COLO829 (cell line): ENCODE measurements around the gene NEURL3.
"Not testable (repeated sequence)": the region's sequence is repeated elsewhere in the genome, so short reads cannot be mapped to it uniquely, and the experiment has no call there.

Experiments used
- DNase-seq: peaks from one replicate; pipeline ENCODE4 v3.0.0; 2012; ENCODE audit warnings: low spot score

NEURL3 gene, protein sequence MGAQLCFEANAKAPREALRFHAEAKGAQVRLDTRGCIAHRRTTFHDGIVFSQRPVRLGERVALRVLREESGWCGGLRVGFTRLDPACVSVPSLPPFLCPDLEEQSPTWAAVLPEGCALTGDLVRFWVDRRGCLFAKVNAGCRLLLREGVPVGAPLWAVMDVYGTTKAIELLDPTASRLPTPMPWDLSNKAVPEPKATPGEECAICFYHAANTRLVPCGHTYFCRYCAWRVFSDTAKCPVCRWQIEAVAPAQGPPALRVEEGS

DNA sequence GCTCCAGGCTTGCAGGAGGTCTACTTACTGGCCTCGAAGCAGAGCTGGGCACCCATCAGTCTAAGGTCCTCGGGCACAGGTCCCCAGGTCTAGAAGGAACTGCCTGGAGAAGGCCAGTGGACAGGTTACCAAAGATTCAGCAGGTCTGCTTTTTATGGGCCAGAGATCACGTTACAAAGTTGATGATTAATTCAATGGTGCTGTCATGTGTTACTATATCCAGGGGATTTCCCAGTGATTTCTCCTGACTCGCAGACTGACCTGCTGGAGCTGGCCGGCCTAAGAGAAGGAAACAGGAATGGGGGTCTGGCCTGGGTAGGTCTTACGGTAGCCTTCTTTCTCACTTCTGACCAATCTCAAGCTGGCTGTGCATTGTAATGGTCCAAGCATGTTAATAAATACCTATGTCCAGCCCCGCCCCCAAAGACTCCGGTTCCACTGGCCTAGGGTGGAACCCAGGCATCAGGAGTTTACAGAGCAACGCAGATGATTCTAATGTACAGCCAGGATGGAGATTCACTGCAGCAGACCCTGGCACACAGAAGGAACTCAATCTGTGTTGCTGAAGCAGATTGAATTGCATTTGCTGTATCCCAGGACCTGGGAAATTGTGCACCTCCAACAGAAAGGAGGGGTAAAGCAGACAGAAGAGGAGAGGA, at the start of gene NEURL3:
Gene NEURL3, minus strand, starts transcription at position 127 of the 659 bp plus-strand sequence. Its CDS starts 71 bp downstream, at position 56.
- peak; percentile 57 for DNase-seq

DNA sequence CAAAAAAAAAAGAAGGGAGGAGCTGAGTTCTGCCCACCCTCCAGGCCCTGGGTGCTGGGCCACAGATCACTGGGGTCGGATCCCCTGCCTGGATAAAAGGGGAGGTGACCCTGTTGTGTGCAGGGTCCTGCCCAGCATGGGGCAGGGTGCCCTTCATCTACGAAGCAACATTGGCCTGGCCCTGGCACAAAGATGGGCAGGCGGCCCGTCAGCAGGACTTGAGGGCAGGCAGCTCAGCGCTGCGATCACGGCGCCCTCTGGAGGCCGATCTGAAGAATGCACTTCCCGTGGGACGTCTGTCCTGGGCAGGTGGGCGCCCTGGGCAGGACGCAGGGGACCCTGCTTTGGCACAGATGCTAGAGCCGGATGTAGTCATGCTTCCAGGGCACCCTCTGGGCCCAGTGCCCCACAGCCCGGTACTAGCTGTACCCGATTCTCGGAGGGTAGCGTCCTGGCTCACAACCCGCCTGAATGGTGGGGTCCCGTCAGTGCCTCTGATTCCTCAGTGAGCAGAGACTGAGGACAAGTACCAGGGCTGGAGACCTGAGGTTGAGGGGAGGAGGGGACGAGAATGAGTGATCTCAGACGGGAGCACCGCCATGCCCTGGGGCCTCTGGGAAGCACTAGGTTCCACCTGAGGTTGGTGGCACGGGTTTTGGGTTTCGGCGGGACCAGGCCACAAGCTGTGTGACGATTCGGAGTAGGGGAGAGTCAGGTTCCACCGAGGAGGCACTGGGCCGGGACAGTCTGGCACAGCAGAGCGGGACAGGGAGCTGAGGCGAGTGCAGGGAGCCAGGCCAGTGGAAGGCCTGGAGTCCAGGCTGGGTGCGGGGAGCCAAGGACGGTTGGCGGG, 49.4 kb upstream of the NEURL3 start:
- DNase-seq, result no peak

DNA sequence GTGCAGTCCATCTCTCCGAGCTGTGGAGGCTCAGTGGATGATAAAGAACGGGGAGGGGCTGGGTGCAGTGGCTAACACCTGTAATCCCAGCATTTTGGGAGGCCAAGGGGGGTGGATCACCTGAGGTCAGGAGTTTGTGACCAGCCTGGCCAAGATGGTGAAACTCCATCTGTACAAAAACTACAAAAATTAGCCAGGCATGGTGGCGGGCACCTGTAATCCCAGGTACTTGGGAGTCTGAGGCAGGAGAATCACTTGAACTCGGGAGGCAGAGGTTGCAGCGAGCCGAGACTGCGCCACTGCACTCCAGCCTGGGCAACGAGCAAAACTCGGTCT, 48.8 kb upstream of the NEURL3 start:
- DNase-seq, result not testable (repeated sequence)

DNA sequence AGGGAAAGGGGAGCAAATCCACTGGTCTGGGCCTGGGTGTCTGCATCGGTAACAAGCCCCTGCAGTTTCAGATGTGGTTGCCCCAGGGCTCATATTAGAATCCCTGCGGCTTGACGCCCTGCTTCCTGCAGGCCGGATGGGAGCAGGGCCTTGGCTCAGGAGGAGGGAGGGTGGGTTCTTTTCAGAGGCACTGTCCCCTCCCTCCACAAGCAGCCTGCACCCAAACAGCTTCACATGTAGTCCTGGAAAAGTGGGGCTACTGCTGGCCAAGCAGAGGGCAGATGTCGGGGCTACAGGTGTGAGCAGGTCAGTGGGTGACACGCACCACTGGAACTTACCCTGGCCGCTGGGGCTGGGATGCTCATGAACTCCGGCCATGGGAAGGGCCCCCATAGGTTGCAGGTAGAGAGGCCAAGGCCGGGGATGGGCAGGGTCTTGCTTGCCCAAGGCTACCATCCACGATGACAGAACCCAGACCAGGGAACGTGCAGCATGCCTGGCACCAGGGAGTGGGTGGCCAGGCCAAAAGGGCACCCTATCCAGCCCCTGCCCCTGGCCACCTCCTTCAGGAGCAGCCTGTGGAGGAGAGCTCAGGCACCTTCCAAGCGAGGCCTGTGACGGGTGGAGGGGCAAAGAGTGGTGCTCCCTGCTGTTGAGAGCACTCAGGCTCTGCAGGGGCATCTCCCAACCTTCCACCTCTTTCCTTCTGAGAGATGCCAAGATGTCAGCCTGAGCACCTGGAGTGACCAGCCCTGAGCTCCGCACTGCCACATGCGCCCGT, 48.2 kb upstream of the NEURL3 start:
- no peak for DNase-seq

DNA sequence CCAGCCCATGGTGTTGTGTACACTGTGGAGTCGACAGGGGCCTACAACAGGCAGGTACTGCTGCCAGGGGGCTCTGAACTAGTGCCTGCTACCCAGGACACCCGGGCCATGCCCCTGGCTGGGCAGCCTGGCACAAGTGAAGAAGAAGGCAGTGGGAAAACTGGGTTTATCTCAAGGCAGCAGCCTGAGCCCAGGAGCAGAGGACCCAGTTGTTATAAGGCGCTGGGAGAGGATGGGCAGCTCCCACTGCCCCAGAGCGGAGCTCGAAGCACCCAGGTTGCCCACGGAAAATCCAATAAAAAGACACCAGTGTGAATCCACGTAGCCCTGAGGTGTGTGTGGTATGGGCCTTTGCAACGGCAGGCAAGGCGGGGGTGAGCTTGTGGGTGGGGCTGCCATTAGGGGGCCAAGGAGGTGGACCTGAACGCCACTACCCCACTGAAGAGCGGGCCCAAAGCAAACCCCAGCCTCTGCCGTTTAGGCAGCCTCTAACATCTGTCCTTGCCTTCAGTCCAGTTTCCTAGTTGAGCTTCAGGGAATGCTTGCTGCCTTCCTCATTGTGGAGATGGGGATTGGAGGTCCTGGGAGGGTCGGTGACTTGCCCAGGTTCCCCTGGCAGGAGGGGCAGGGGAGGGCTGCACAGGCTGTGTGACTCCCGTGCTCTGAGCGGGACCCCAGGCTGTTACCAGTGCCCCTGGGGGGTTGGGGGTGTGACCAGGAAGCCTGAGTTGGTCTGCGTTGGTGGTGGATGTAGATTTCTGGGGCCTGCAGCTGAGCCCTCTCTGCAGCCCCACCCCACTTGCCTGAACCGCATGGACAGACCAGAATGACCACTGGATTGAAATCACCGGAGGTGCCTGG, 47.4 kb upstream of the NEURL3 start:
- no peak for DNase-seq

DNA sequence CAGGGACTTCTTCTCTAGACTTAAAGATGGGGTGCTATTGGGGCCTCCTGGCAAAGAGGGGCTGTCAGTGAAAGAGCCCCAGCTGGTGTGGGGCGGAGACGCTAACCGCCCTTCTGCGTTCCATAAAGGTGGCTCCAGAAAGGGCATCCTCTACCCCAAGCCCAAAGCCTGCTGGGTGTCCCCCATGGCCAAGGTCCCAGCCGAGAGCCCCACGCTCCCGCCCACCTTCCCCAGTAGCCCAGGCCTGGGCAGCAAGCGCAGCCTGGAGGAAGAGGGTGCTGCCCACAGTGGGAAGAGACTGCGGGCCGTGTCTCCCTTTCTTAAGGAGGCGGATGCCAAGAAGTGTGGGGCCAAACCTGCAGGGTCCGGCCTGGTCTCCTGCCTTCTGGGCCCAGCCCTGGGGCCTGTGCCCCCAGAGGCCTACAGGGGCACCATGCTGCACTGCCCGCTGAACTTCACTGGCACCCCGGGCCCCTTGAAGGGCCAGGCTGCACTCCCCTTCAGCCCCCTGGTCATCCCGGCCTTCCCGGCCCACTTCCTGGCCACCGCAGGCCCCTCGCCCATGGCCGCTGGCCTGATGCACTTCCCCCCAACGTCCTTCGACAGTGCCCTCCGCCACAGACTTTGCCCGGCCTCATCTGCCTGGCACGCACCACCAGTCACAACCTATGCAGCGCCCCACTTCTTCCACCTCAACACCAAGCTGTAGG, 46.6 kb upstream of the NEURL3 start:
- DNase-seq, result no peak

DNA sequence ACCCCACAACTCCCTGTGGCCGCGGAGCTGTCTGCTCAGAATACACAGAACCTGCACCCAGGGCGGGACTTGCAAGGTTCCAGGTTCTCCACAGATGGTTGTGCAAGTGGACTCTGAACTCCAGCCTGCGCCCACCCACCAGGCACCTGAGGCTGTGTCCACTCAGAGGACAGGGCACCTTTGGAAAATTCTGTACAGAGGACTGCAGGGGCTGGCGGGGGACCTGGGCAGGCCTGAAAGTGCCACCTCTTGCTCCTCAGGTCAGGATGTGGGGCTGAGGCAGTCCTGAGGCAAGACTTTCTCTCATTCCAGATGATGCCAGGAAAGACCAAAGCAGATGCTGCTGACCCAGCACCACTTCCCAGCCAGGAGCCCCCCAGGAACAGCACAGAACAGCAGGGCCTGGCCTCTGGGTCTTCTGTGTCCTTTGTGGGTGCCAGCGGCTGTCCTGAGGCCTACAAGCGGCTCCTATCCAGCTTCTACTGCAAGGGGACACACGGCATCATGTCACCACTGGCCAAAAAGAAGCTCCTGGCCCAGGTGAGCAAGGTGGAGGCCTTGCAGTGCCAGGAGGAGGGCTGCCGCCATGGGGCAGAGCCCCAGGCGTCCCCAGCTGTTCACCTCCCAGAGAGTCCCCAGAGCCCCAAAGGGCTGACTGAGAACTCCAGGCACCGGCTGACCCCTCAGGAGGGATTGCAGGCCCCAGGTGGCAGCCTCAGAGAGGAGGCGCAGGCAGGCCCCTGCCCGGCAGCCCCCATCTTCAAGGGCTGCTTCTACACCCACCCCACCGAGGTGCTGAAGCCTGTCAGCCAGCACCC, 45.8 kb upstream of the NEURL3 start:
- DNase-seq, result no peak

DNA sequence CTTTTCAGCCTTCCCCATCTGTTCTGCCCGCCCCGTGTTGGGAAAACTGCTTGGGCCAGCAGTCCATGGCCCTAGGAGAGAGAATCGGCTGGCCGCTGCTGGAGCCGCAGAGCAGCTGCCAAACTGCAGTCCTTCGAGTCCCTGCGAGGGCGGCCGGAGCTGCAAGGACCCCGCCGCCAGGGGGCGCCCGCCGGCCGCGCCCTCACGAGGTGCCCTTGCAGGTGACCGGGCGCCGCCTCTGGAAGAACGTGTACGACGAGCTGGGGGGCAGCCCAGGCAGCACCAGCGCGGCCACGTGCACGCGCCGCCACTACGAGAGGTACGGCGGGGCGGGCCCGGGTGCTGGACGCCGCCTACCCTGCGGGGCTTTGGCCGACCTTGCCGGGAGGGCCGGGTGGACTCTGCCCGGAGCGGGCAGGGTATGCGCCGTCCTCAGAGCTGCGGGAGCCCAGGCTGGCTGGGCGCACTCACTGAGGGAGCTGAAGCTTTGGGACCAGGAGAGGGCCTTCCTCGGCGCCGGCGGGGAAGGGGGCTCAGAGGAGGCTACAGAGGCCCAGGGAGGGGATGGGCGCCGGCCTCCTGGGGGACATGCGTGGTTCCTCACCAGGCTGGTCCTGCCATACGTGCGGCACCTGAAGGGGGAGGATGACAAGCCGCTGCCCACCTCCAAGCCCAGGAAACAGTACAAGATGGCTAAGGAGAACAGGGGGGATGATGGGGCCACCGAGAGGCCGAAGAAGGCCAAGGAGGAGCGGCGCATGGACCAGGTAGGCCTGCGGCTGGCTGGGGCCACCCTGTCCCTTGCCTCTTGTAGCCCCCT, 45.0 kb upstream of the NEURL3 start:
- DNase-seq, result no peak

DNA sequence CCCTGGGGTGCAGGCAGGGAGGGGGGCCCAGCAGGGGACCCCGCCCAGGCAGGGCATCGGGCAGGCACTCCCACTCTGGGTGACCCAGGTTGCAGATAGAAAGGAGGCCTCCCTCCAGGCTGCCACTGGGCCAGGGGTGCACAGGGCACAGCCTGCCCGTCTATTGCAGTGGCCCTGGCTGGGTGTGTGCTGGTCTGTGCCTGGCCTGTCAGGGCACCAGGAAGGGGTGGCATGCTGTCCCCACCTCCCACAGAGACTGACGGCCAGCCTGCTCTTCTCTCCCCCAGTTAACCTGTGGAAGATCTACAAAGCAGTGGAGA, 44.3 kb upstream of the NEURL3 start:
- no peak for DNase-seq

DNA sequence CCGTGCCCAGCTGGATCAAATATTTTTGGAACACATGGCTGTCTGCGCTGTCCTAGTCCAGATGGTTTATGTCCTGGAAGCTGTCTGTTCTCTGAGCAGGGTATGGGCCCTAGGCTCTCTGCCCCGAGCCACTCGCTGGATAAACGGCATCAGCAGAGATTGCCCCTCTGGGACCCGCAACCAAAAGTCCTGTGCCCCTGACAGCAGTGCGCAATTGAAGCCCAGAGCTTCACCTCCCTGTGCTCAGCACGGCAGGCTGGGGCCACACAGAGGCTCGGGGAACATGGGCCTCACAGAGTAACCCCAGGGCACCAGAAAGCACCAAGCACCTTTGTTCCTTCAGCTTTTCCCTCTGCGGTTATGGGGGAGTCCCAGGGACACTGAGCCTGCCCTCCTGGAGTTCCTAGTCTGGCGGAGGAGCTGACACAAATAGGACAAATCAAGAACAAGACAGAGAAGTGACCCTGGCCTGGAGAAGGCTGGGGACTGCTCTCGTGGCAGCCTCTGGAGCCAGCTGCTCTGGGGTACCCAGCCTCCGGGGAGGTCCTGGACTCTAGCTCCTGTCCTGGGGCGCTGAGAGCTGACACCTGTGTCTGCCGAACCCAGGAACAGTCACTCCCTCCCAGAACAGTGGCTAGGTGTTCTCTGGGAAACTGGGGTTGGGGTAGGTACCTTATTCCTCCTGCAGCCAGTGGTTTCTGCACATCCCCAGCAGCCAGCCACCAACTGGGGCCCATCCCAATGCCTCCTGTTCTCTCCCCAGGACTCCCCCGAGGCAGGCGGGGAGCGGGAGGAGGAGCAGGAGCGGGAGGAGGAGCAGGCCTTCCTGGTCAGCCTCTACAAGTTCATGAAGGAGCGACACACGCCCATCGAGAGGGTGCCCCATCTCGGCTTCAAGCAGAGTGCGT, 43.7 kb upstream of the NEURL3 start:
- no peak for DNase-seq

DNA sequence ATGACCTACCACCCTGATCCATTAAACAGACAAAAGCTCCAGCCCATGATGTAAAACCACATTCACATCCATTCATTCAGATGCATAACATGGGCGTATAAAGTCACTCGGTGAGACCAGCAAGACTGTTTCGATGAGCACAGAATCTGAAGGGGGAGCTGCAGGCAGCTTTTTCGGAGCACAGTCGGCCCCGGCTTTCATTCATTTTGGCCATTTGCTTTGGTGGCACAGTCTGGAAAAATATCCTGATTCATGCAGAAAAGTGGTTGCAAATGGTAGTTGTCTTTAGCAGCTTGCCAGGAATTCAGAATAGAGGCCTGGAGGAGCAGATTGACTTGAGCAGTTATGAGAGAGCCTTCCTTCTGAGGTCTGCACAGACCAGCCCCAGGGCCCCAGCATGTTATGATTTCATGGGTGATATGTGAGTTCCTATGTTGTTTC, 42.6 kb upstream of the NEURL3 start:
- no peak for DNase-seq

DNA sequence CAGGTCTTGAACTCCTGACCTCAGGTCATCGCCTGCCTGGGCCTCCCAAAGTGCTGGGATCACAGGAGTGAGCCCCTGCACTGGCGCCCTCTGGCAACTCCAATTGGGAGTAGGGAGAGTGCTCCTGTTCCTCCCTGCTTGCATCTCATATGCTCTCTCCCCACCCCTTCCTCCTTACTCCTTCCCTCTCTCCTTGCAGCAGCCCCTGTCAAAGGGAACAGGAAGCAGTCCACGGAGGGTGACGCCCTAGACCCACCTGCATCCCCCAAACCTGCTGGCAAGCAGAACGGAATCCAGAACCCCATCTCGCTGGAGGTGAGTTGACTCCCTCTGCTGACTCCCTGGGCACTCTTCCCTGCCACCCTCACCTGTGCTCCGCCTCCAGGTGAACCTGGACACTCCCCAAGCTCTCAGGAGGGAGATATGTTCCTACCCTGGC, 42.1 kb upstream of the NEURL3 start:
- DNase-seq, result no peak

DNA sequence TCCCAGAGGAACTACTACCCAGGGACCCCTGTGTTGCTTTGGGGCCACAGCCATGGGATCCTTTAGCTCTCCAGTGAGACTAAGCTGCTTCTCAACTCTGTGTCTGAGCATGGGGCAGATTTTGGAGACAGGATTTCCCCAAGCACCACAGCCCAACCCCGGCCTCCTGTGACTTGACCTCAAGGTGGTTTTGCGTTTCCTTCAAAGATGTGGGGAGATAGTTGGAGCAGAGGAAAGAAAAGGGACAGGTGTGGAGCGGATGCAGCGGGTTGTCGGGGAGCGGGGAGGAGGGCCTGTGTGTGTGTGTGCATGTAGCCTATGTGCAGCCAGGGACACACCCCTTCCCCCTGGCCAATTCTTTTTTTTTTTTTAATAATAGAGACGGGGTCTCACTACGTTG, 41.6 kb upstream of the NEURL3 start:
- DNase-seq, result no peak

DNA sequence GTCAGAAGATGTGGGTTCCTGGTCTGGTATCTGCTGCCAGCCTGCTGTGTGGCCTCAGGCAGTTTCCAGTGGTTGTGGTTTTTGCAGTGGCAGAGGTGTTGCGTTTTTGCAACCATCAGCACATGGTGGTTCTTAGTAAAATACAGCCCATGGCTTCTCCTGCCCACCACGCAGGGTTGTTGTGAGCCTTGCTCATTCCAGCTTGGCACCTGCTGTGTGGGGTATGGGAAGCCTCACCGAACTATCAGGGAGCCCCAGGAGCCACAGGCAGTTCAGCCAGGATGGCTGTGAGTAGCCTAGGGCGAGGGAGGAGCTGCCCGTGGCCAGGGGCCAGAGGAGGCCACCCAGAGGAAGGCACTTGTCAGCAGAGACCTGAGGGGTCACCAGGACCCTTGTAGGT, 41.2 kb upstream of the NEURL3 start:
- DNase-seq, result no peak

DNA sequence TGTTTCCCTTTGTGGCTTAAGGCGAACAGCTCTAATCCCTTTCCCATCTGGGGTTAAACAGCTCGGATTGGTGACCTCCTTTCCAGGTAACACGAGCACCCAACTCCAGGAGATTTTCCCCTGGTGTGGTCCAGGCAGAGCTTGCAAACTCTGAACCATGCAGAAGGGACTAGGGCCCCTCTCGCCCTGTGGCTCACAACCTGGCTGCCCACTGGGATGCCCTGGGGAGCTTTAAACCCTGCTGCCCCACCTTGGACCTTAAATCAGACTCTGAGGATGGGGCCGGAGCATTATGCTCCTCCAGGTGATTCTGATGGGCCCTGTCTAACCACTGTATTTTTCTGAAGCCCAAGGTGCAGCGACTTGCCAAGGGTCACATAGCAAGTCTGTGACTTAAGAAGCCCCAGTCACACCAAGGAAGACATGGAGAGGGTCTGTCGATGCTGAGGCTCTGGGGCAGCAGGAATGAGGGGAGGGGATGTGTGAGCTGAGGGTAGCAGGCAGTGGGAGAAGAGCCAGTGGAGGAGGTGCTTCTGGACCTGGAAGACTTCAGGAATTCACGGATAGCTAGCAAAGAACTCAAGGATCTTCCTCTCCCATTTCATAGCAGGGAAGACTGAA, 37.3 kb upstream of the NEURL3 start:
- DNase-seq, result no peak

DNA sequence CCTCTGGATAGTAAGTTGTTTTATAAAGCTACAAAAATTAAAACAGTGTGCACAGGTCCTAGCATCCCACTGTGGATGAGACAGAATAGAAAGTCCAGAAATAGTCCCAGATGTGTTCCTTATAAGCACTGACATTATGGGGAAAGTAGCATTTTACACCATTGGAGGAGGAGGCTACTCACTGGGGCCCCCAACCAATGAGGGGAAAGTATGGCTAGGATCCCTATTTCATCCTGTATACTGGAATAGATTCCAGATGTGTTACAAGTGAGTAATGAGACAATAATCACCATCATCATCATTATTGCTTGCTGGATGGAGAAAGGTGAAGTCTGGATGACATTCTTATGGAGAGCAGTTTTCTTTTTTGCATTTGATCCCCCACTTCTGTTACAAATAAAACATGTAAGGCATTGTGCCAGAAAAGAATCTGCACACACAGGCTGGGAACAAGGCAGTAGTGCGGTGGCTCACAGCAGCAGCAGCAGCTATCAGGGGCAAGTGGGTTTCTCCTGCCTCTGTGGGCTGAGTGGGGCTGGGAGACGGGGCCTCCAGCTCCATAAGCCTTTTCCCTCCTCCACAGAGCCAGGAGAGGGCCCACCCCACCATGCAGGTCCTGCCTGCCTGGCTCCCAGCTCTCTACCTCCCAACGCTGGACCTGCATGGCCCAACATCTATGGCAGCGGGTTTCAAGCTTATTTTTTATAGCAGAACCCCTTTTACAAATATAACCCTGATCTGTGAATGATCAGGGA, 36.4 kb upstream of the NEURL3 start:
- DNase-seq, result no peak

DNA sequence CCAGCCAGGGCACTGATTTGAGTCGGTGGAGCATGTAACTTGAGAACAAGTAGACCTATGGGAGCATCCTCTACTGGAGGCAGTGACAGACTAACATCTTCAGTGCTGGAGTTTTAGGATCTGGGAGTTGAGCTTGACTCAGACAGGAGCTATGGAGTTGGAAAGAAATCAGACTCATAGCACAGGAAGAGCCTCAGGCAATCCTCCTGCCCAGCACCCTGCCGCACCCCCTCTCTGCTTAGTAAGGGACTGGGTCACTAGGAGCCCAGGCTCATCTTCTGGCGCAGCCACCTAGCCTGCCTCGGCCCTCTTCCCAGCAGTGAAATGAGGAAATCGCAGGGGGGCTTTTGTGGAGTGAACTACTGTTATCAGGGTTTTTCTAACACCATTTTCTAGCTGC, 35.0 kb upstream of the NEURL3 start:
- no peak for DNase-seq
